Measurements from ENCODE around the gene LONP2. TPM values are rescaled to one million over a fixed set of nuclear protein-coding genes. Genes with fewer than 3 reads are reported as not detected.

The LONP2 gene
- total RNA-seq, 2 experiments from 2014 or later, result 50.3 to 51.6 TPM

DNA sequence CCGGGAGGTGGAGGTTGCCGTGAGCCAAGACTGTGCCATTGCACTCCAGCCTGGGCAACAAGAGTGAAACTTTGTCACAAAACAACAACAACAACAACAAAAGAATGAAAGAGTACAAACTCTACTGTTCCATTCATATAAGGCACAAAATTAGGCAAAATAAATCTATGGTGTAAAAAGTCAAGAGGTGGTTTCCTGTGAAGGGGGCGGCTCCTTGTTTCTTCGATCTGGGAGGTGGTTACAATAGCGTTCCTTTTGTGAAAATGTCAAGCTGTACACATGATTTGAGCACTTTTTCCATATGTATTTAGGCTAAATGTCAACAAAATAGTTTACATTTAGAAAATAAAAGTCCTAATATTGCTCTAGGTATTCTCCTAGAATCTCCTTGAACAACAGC, 134.2 kb downstream of the LONP2 start:
- no peak overlapping the region for H3K4me3 Mint-ChIP-seq
- CTCF ChIA-PET, result interaction anchor here (3.4 kb wide), 1 partner anchor 245 kb away, joined by 12 read pairs; no protein-coding TSS in a partner anchor
- ATAC-seq, result peak; percentile 39
- peaks cover 7% of the 10 kb centered on the region for H3K36me3 Mint-ChIP-seq (ENCODE audit: low read depth)
- H3K4me1 Mint-ChIP-seq (ENCODE audit: low read depth), result peaks cover 40% of the 10 kb centered on the region
- POLR2A ChIA-PET, result no interaction called here
- H3K9me3 Mint-ChIP-seq, result no peaks in the 10 kb centered on the region
- TF ChIP-seq, protein P1, sequence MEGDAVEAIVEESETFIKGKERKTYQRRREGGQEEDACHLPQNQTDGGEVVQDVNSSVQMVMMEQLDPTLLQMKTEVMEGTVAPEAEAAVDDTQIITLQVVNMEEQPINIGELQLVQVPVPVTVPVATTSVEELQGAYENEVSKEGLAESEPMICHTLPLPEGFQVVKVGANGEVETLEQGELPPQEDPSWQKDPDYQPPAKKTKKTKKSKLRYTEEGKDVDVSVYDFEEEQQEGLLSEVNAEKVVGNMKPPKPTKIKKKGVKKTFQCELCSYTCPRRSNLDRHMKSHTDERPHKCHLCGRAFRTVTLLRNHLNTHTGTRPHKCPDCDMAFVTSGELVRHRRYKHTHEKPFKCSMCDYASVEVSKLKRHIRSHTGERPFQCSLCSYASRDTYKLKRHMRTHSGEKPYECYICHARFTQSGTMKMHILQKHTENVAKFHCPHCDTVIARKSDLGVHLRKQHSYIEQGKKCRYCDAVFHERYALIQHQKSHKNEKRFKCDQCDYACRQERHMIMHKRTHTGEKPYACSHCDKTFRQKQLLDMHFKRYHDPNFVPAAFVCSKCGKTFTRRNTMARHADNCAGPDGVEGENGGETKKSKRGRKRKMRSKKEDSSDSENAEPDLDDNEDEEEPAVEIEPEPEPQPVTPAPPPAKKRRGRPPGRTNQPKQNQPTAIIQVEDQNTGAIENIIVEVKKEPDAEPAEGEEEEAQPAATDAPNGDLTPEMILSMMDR (IDR thresholded peaks at IDR 0.05), result no peak
- H3K27me3 Mint-ChIP-seq, result no peaks in the 10 kb centered on the region
- no peak for DNase-seq
- H3K27ac Mint-ChIP-seq, result no peak overlapping the region
- intact Hi-C loops (cut with micrococcal nuclease), result no loop called here

DNA sequence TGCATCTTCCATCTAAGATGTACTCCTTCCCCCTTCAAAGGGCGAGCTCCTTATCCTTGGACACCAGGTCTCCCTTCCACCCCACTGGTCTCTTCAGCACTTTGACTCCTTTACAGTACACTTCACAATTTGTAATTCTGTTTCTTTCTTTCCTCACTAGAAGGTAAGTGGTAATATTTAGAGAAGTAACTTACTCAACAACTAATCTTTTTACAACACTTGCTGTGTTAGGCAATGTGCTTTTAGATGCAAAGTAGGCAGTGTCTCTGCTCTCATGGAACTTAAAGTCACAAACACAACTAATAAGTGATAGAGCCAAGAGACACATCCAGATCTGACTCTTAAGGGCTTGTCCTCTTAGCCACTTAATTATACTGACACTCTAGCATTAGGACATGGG, 134.7 kb downstream of the LONP2 start:
- Mint-ChIP-seq H3K27me3 (no peaks in the 10 kb centered on the region), H3K4me1 (ENCODE audit: low read depth) (peaks cover 45% of the 10 kb centered on the region), H3K36me3 (ENCODE audit: low read depth) (peaks cover 8% of the 10 kb centered on the region), H3K27ac (peak overlapping the region; percentile 3), H3K4me3 (no peak overlapping the region), H3K9me3 (no peaks in the 10 kb centered on the region)
- ChIA-PET POLR2A (no interaction called here), CTCF (interaction anchor here (3.4 kb wide), 1 partner anchor 244 kb away, joined by 12 read pairs; no protein-coding TSS in a partner anchor)
- ATAC-seq (no peak), DNase-seq (no peak)
- intact Hi-C loops (cut with micrococcal nuclease), result no loop called here
- TF ChIP-seq, protein P1 (IDR thresholded peaks at IDR 0.05), result no peak

DNA sequence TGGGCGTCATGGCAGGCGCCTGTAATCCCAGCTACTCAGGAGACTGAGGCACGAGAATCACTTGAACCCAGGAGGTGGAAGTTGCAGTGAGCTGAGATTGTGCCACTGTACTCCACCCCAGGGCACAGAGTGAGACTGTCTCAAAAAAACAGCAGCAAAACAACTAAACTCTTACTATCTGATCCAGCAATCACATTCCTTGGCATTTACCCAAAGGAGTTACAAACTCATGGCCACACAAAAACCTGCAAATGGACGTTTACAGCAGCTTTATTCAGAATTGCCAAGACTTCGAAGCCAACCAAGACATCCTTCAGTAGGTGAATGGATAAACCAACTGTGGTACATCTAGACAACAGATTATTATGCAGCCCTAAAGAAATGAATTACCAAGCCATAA, 137.1 kb downstream of the LONP2 start:
- H3K4me3 Mint-ChIP-seq, result no peak overlapping the region
- peaks cover 45% of the 10 kb centered on the region for H3K4me1 Mint-ChIP-seq (ENCODE audit: low read depth)
- TF ChIP-seq, protein P1 (IDR thresholded peaks at IDR 0.05), result no peak
- H3K27ac Mint-ChIP-seq, result no peak overlapping the region
- H3K9me3 Mint-ChIP-seq, result no peaks in the 10 kb centered on the region
- intact Hi-C loops (cut with micrococcal nuclease), result no loop called here
- peaks cover 11% of the 10 kb centered on the region for H3K36me3 Mint-ChIP-seq (ENCODE audit: low read depth)
- POLR2A ChIA-PET, result interaction anchor here (1.0 to 1.9 kb wide), 3 partner anchors 11 to 22 kb away, joined by 3 to 8 read pairs (median 3); no protein-coding TSS in a partner anchor
- ATAC-seq, result no peak
- DNase-seq, result no peak
- CTCF ChIA-PET, result interaction anchor here (1.8 kb wide), 1 partner anchor 242 kb away, joined by 6 read pairs; no protein-coding TSS in a partner anchor
- H3K27me3 Mint-ChIP-seq, result no peaks in the 10 kb centered on the region

DNA sequence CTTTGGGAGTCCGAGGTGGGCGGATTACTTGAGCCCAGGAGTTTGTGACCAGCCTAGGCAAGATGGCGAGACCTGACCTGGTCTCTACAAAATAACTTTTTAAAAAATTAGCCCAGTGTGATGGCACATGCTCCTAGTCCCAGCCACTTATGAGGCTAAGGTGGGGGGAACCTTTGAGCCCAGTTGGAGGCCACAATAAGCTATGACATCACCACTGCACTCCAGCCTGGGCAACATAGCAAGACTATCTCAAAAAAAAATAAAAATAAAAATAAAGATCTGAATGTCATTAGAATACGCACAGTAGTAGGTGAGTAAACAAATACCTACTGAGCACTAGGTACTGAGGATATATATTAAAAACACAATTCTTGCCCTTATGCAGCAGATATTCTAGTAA, 138.0 kb downstream of the LONP2 start:
- Mint-ChIP-seq H3K27ac (no peak overlapping the region), H3K9me3 (no peaks in the 10 kb centered on the region), H3K4me3 (no peak overlapping the region), H3K27me3 (no peaks in the 10 kb centered on the region), H3K4me1 (ENCODE audit: low read depth) (peaks cover 39% of the 10 kb centered on the region), H3K36me3 (ENCODE audit: low read depth) (peaks cover 11% of the 10 kb centered on the region)
- POLR2A ChIA-PET, result interaction anchor here (0.6 kb wide), 1 partner anchor 188 kb away, joined by 3 read pairs; no protein-coding TSS in a partner anchor
- intact Hi-C loops (cut with micrococcal nuclease), result no loop called here
- TF ChIP-seq, protein P1 (IDR thresholded peaks at IDR 0.05), result no peak
- DNase-seq, result no peak
- no peak for ATAC-seq
- CTCF ChIA-PET, result interaction anchor here (1.5 to 2.5 kb wide), 3 partner anchors 18 to 245 kb away, joined by 3 to 14 read pairs (median 5); no protein-coding TSS in a partner anchor

DNA sequence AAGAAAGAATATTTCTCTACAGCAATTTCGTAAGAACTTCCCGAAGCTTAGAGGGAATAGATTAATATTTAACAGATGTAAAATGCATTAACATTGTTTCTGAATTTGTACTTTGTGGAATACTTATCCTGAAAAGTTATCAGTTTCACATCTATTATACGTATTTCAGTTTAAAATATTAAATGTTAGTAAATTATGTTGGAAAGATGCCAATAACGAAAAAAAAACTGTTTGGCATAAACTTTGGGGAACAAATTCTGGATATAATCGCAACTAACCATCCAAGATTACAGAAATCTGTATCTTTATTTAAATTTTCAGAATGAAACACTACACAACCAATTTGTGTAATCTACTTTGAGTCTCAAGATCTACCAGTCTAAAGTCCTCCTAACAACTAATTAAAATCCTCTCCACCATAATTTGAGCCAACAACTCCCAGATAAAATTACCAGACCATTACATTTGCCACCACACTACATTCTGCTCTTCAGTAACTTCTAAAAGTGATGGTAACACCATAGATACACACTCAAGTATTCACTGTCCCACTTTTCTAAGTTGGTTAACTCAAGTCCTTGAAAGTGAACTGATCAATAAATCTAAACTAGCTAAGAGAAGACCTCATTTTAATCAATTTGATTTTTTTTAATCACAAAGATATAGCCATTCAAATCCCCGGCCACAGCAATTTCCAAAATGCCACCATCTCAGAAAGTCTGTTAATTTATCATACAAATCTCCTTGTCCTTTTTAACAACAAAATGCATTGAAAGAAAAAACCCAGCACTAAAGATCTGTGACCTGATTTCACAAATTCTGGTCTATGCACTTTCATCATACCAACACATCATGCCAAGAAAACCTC, 139.1 kb downstream of the LONP2 start:
- Mint-ChIP-seq H3K4me1 (ENCODE audit: low read depth) (peaks cover 37% of the 10 kb centered on the region), H3K27ac (peak overlapping the region; percentile 91), H3K9me3 (no peaks in the 10 kb centered on the region), H3K27me3 (no peaks in the 10 kb centered on the region), H3K4me3 (peak overlapping the region; percentile 91), H3K36me3 (ENCODE audit: low read depth) (peaks cover 11% of the 10 kb centered on the region)
- TF ChIP-seq, protein P1 (IDR thresholded peaks at IDR 0.05), result no peak
- CTCF ChIA-PET, result interaction anchor here (1.0 to 2.5 kb wide), 7 partner anchors 16 to 247 kb away, joined by 3 to 14 read pairs (median 5); no protein-coding TSS in a partner anchor
- DNase-seq, result no peak
- POLR2A ChIA-PET, result interaction anchor here (0.6 to 1.8 kb wide), 5 partner anchors 11 to 240 kb away, joined by 3 to 14 read pairs (median 6); no protein-coding TSS in a partner anchor
- intact Hi-C loops (cut with micrococcal nuclease), result no loop called here
- ATAC-seq, result no peak

Measured in activated CD8-positive, alpha-beta T cell treated with anti-CD3 and anti-CD28 coated beads for 36 hours (primary cell).